H1 (cell line): Measurements from ENCODE around the gene PDZD2.

Experiments used
- EZH2 ChIP-seq: fragments of 200-600 bp; sonication (generic); IDR thresholded peaks from 2 replicates; pipeline ENCODE4 v1.7.1; 2012; ENCODE audit warnings: low read depth, mild to moderate bottlenecking, moderate library complexity, low read length, inconsistent platforms; ENCODE audit not compliant: severe bottlenecking
- MAX ChIP-seq: IDR thresholded peaks from 2 replicates; pipeline ENCODE4 v1.6.1; 2012; ENCODE audit warnings: inconsistent platforms
- POLR2A ChIP-seq, 2 experiments: IDR thresholded peaks; 1 replicate in 1 of 2; 2 replicates in 1 of 2; pipeline ENCODE4 v1.6.1; 2011; ENCODE audit warnings: low read depth in 2 of 2, low read length in 2 of 2, mild to moderate bottlenecking in 2 of 2; ENCODE audit errors: control extremely low read depth in 1 of 2
- ZNF274 ChIP-seq: IDR thresholded peaks from 2 replicates; pipeline ENCODE4 v1.7.0; 2012; ENCODE audit warnings: low read length, borderline replicate concordance; ENCODE audit errors: extremely low read depth

- no peak for TF ChIP-seq MAX
- no peak for TF ChIP-seq EZH2
- TF ChIP-seq POLR2A (IDR thresholded peaks at IDR 0.05; ENCODE audit: control extremely low read depth in 1 of 2, low read depth in 2 of 2, low read length in 2 of 2), result no peak
- no peak for TF ChIP-seq ZNF274
Observed at GRCh38 chr5:31861601-31862000, 222.7 kb downstream of the PDZD2 start.
